NCI-H1417 treated with DMSO at 0.1 percent for 48 hours (cell line): ENCODE data around the gene PHC3.

Experiments used
- DNase-seq: peaks from one replicate; lab custom pipeline; 2025; lab: John Stamatoyannopoulos, UW

PHC3 gene

GRCh38 chr3:170078620-170079281 is 102.8 kb downstream of the PHC3 start:
- no peak for DNase-seq

- DNase-seq: no peak
Observed at GRCh38 chr3:170077361-170077760, 104.2 kb downstream of the PHC3 start.

DNA sequence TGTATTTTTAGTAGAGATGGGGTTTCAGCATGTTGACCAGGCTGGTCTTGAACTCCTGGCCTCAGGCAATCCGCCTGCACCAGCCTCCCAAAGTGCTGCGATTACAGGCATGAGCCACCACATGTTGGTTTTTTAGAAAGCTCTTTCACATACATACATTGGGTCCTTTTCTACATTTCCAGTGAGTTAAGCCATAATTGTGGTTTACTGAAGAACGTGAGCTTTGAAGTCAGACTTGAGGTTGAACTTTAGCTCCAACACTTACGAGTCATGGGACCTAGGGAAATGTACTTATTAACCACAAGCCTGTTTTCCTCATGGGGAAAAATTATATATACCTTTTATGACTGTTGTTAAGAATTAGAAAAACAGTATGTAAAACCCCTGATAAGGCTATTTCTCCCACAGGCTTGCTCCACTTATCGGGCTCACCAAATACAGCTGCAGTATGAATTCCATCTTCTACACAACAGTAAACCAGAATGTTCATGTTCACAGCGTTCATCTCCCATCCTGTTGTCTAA is 104.8 kb downstream of the PHC3 start:
- DNase-seq: no peak

DNA sequence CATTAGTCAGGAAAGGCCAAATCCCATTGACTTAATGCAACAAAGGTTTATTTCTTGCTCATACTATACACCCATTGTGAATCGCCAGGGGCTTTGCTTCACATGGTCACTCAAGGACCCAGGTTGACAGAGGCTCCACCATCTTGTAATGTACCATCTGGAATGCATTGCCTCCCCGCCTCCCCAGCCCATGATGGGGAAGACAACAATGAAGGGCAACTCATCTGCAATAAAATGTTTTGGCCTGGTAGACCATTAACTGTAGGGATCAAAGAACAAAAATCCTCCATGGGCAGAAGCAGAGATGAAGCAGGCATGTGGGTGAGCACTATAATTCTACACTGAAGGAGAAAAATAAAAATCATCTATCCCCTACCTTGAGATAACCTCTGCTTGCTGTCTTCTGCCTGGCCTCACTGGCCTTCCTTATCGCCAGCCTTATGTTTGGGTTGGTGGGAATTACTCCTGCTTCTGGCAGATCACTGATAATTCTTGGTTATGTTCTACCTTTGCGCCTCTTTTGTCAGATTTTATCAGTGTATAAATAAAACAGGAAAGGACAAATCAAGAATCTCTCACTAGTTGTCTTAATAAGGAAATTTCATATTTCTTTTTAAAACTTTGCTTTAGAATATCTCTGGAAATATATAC is 106.0 kb downstream of the PHC3 start:
- no peak for DNase-seq

- no peak for DNase-seq
Observed at GRCh38 chr3:170064108-170064507, 117.4 kb downstream of the PHC3 start.

- no peak for DNase-seq
Observed at GRCh38 chr3:170063691-170064090, 117.8 kb downstream of the PHC3 start.

GRCh38 chr3:170062769-170063168 is 118.8 kb downstream of the PHC3 start:
- DNase-seq: no peak

DNA sequence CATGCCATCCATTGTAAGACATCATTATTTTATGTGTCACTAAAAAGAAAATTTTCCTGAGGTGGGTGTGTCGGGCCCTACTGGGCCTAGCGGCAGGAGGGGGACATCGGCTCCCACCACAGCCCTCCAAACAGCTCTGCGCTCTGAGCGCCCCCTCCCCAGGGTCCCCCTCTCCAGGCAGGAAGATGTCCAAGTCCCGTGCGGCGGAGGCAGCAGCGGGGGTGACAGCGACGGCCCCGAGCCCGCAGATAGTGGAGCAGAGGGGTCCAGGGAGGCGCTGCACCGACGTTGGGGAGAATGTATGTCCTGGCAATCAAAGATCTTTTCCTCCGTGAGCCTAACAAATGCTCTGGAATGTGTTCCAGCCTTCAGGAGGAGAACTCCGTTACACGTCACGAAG is 119.5 kb downstream of the PHC3 start:
- no peak for DNase-seq

GRCh38 chr3:170059447-170059846 is 122.1 kb downstream of the PHC3 start:
- no peak for DNase-seq

- no peak for DNase-seq
Observed at GRCh38 chr3:170058127-170058526, 123.4 kb downstream of the PHC3 start.

GRCh38 chr3:170057550-170057949 is 124.0 kb downstream of the PHC3 start:
- no peak for DNase-seq

- DNase-seq: no peak
Observed at GRCh38 chr3:170056710-170057454, 124.7 kb downstream of the PHC3 start.

DNA sequence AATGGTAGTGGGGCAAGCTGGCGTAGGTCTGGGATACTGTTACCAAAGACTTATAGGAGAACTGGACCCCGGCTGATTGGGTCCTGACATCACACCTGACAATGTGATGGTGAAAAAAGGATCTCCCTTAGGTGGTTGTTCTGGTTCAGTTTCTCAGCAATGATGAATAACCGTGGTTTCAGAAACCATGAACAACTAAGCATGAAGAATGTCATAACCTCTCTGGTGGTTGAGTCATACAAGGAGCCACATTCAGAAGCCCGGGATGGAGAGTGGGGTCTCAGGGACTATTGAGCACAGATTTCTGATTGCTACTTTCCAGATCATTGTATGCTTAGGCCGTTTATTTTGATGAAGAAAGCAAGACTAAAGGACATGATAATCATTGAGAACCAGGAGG is 126.3 kb downstream of the PHC3 start:
- no peak for DNase-seq

DNA sequence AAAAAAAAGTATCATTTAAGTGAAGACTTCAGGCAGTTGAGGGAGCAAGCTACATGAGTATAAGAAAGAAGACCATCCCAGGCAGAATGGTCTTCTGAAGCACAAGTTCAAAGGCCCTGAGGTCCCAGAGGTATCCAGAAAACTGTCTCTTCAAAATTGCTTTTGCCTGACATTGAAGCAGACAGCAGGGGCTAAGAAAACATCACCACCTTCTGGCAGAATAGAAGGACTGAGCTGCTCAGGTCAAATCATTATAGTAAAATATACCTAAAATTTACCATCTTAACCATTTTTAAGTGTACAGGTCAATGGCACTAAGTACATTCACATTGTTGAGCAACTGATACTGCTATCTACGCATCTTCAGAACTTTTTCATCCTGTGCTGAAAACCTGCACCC is 127.3 kb downstream of the PHC3 start:
- DNase-seq: no peak

- DNase-seq: no peak
Observed at GRCh38 chr3:170052398-170052797, 129.1 kb downstream of the PHC3 start.

GRCh38 chr3:170050753-170051152 is 130.8 kb downstream of the PHC3 start:
- DNase-seq: no peak

GRCh38 chr3:170049146-170050000 is 132.2 kb downstream of the PHC3 start:
- DNase-seq: no peak

GRCh38 chr3:170047133-170047404 is 134.5 kb downstream of the PHC3 start:
- no peak for DNase-seq

DNA sequence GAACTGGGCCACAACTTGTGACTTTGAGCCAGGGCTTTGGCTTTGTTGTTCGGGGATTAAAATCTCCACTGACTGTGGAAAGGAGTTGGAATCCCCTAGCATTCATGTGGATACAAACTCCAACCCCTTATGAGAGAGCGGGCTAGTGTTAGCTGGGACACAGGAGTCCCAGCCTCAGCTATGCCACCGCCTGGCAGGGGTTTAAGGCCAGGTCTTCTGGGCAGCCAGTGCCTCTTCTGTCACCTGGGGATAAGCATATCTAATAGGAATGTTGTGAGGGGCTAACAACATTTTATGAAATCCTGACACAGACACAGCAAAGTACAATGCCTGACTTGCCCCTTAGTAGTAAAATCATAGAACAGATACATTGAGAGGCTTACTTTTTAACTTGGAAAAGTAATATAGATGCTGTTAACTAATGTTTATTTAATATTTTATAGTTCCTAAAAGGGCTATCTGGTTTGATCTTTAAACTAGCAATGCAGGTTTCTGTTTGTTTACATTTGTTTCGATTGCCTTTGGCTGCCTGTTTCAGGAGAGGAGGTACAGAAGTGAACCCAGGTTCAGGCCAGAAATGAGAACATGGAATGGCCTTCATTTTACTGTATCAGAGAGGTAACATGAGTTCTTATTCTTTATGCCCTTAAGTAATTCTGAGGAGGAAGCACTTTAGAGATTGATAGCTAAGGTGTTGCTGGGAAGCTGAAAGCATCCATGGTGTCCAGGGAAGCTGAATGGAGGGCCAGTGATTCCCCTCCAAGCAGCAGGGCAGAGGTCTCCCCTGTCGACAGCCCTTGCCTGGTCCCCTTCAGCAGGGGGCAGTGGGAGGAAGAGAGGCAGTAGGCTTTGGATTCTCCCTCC is 135.0 kb downstream of the PHC3 start:
- no peak for DNase-seq

- DNase-seq: no peak
Observed at GRCh38 chr3:170044795-170045244, 136.7 kb downstream of the PHC3 start.

- no peak for DNase-seq
Observed at GRCh38 chr3:170044271-170044670, 137.3 kb downstream of the PHC3 start.
